GM21825 (cell line): Measurements from ENCODE around the gene HOXB8.

Source experiments
- ATAC-seq: cut with Tn5 transposase; IDR thresholded peaks from one replicate; pipeline ENCODE4 v1.9.1; 2021; ENCODE audit warnings: mild to moderate bottlenecking, moderate library complexity; ENCODE audit not compliant: unreplicated experiment

HOXB8 gene

DNA sequence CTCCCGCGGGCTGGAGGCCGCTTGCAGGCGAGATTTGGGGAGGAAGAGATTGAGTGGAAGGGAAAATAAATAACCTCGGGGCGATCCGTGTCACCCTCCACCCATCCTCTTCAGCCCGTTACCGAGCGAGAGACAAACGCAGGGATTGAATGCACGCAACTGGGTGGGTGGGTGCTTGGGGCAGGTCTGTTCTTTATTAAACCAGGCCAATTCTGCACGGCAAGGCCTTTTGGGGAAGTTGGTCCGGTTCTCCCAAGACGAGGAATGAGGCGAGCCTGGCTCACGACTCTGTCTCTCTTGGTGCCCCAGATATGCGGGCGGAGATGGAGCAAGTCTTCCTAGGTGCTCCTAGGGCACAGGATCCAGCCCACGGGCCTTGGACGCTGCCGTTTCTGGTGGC is 3.9 kb downstream of the HOXB8 start:
- ATAC-seq = no peak

DNA sequence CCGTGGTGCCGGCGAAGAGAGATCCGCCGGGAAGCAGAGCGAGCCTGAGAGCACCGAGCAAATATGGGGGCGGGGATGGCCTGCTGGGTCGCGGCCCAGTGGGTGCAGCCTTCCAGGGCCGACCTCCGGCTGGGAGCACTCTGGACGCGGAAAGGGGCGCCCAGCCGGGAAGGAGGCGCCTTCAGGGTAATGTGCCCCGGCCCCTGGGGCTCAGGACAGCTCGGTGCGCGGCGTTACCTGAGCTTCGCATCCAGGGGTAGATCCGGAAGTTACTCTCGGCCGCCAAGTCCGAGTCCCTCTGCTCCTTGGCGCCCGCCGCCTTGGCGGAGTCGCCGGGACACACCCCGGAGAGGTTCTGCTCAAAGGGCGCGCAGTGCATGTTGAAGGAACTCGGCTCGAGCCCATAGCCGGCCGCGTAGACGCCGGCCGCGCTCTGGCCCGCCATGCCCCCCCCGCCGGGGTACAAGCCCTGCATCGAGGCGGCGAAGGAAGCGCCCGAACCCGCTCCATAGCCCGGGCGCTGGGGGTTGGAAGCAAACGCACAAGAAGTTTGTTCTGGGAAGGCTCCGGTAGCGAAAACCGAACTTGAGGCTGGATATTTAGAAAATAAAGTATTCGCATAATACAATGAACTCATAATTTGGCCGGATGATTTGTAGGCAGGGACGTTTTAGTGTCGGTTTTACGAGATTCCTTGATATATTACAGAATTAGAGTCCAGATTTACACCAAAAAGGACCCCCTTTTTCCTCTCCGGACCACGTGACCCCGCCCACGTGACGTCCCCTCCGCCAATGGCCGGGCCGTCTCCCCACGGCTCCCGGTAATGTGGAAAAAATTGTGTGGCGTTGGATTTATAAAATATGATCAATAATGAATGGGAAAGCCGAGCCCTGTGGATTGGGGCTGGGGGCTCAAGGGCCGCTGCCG is 4.5 kb downstream of the HOXB8 start, which contains the start of gene HOXB7:
Gene HOXB7 (minus strand): TSS at position 736 of the 930 bp plus-strand sequence. CDS start 99 bp downstream, at position 637.
- no peak for ATAC-seq

DNA sequence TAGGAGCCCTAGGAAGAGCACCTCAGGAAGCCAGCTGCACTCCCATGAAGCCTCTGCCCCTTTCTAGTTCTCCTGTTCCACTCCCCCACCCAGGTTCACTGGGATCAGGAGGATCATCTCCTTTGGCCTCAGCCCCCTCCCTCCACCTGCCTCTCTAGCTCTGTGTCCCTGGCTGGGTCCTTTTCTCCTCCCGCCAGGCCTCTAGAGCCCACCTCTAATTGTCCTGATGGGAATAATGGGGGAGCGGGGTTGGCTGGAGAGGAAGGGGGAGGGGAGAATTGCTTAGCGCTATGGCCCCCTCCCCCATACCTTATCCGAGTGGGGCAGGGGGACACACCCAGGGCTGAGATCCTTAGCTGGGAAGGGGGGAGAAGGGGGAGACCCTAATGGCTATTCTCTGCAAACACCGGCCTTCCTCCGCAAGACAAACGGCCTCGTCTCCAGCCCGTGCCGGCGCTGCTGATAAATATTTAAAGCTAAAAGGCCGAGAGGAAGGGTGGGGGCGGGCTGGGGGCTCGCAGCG is 5.3 kb downstream of the HOXB8 start:
- ATAC-seq = no peak

DNA sequence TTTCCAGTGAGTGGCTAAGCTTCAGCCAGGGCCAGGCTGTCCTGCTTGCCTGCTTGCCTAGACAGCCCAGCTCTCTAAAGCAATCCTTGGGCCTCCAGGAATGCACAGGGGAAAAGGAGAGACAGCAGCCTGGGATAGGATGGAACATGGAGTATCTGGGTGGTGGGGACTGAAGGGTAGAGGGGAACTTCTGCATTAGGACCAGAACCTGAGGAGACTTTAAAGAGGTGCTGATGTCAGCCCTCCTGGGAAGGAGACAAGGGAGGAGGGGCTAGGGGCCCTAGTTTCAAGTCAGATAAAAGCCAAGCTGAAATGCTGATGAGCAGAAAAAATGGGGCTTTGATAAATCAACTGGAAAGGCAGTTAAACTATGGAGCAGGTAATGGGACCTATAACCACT is 6.1 kb downstream of the HOXB8 start:
- no peak for ATAC-seq

DNA sequence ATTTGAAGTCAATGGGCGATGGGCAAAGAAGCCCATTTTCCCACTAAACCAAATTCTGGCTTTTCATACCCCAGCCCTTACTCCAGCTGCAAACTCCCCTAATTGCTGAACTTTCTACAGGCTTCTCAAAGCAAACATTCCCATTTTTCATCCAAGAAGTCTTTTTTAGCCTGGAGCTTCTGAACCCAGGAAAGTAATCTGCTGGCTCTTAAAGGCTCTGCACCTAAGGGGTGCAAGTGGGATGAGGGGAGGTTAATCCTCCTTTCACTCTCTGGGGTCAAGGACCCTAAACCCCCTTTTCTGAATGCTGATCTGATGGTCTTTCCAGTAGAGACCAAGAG is 6.6 kb downstream of the HOXB8 start:
- no peak for ATAC-seq

DNA sequence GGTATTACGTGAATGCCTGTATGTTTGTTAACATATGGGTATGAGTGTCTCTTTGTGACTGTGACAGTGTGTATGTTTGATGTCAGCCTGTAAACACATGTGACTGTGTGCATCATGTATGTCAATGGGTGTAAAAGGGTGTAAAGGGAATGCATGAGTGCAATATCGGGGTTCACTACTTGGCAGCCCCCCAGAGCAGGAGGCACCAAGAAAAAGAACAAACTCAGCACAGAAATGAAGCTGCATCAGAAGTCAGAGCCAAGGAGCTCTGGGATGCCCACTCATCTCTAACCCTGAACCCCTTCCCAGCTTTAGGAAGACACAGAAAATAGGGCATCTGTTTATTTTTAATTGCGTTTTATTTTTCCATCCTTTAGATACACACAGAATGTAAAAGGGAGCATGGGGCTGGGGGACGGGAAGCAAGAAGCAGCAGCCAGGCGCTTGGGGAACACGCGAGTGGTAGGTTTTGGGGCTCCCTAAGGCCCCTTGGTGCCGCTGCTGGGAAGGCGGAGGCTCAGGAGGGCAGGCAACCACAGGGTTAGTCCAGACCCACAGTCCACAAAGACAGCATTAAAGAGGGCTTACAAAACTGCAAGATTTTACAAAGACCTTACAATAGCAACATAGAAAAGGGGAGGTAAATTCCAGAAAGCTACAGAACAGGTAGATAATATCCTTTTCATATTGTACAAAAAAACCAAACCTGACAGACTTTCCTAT is 8.0 kb downstream of the HOXB8 start:
- ATAC-seq = no peak

DNA sequence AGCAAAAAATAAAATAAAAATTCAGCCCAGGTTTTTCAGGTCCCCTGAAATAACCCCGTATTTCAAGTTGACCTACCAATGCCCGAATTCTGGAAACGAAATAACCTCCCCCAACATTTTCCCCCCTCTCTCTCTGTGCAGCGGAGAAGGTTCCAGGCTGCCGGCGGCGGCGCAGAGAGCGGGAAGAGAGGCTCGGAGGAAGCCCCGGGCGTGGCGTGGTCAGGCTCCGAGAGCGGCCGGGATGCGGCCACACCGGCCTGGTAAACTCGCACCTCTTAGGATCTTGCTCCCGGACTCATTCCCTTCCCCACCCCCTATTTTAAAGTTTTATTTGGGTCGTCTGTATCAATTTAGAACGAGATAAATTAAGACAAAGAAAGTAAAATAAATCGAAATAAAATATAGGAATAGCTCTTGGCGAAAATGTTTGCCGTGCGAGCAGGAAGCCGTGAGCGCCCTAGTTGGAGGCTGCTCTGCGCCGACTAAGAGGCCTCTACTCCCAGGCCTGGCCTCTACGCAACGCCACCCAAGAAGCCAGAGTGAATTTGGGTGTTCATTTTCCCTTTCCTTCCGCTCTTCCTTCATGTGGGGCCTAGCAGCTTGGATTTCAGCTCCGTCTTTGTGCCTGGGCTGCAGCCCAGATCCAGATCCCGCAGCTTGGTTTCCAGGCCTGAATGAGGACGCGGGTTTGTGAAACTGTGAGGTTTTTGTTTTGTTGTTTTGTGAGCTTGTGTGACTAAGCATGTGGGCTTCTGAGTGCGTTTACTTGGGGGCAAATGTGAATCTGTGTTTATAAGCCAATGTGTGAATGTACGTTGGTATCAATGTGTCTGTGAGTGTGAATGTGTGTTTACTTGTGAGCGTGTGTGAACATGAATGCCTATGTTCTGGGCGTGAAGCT is 8.9 kb downstream of the HOXB8 start:
- ATAC-seq = no peak

DNA sequence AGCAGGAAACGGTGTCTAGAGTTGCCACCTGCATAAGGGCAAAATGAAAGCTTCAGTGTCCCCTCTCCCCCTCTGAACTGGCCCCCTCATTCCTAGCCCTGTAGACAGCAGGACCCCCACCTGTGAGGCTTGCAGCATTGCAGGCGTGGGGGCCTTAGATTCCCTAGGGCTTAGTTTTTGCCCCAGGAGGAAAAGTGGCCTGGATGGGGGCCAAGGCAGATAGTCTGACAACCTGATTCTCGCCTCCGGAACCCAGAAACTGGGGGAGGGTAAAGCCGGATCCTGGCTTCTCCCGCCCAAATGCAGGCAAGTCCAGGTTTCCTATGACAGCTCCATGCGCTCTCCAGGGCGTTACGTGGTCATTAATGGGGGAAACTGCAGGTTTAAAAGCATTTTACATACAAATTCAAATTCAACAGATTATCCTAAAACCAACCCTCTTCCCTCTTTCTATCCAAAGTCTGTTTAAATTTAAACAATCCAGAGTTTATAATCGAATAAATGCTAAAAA is 9.6 kb downstream of the HOXB8 start:
- no peak for ATAC-seq

DNA sequence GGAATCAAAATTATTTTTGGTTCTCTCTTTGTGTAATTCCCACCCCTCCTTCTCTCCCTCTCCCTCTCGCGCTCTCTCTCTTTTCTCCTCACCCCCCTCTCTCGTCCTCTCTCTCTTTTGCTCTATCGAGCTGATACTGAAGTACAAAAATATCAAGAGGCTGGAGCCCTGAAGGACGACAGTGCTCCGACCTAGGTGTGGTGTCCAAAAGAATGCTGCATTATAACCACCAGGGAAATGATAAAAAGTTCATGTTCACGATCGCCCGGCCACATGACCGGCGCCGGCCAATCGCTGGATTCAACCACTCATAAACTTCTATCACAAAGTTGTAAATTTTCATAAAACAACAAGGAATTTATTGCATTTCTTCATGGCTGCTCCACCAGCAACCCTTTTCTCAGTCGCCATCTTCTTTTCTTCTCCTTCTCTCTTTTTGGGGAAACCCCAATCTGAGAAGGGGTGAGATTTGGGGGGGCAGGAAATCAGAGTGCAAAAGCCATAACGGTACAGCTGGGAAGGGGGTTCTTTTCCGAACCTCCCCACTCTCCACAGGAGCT is 10.2 kb downstream of the HOXB8 start, which contains the start of gene HOXB6:
Gene HOXB6 (minus strand): TSS at position 217 of the 560 bp plus-strand sequence. CDS start 6,836 bp downstream, outside the sequence.
- no peak for ATAC-seq

DNA sequence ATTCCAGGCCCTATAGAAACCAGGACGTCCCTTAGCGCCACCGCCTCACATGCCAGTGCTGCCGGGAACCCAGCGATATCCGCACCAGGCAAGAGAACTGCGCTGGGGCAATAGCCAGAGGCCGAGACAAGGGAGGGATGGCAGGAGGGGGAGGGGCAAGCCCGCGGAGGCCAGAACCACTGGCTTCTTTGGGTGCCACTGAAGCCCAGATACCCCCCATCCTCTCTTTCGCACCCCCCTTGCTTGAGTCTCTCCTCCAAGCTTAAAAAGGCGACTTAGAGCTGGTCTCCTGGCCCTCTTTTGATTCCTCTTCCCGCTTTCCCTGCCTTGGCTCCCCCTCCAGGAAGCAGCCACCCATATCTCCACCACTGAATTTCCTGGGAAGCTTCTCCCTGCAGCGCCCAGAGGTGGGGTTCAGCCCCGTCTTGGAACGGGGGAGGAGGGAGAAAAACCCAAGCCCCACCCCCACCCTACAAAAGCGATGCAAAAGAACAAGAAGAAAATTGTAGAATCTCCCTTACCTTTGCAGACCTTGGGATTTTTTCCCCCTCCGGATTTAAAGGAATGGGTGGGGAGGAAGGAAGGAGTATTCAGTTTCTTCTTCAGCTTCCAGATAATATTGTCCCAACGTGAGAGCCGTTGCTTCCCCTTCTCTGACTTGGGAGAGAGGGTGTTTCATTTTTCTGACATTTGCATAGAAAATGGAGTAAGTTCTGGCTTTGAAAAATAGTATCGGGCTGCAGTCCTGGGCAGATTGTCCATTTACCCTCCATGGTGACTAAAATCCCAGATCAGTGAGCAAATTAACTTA is 10.9 kb downstream of the HOXB8 start:
- ATAC-seq = no peak

DNA sequence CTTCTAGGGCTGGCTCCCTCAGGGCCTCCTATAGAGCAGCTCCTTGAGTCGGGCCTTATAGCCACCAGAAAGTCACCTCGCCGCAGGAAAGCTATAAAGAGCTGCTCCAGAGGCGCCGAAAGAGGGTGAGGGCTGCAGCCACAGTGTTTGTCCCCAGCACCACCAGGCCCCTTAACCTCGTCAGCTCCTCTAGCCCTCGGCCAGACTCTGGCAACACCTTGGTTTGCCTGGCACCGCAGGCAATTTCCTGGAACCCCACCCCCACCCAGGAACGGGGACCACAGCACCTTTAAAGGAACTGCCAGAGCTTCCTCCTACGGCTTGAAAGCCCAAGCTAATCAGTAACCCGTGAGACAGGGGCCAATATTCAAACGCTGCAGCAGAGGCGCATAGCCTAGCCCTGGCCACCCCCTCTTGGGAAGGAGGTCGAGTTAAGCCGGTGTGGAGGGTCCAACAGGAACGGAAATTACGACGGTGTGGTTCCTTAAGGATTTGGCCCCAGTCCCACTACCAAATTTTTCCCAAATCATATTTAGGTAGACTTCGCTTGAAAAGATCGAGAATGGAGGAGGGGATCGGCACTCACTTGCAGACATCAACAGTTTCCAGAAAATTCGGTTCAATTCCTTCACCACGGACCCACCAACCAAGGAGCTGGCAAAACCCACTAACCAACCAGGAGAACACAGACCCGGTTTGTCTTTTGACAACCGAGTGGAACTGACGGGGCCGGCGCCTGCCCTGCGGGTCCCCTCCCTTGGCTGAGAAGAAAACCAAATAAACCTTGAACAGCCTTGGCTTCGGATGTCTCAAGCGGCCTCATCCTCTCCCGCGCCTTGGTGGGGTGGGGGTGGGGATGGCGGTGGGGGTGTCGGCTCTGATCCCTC is 13.3 kb downstream of the HOXB8 start:
- no peak for ATAC-seq

DNA sequence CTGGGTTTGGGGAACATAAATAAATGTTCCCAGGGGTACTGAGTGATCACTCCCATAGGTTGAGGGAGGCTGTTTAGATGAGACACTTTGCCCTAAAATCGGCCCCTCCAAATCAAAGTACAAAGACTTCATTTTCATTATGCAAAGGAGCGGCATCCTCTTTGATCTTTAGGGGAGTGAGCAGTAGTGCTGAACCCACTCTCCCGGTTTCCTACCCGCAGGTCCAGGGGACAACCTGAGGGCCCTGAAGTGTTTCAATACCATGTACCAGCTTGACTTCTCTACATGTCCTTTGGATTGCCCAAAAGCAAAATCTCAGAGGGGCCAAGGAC is 13.9 kb downstream of the HOXB8 start:
- ATAC-seq = no peak

DNA sequence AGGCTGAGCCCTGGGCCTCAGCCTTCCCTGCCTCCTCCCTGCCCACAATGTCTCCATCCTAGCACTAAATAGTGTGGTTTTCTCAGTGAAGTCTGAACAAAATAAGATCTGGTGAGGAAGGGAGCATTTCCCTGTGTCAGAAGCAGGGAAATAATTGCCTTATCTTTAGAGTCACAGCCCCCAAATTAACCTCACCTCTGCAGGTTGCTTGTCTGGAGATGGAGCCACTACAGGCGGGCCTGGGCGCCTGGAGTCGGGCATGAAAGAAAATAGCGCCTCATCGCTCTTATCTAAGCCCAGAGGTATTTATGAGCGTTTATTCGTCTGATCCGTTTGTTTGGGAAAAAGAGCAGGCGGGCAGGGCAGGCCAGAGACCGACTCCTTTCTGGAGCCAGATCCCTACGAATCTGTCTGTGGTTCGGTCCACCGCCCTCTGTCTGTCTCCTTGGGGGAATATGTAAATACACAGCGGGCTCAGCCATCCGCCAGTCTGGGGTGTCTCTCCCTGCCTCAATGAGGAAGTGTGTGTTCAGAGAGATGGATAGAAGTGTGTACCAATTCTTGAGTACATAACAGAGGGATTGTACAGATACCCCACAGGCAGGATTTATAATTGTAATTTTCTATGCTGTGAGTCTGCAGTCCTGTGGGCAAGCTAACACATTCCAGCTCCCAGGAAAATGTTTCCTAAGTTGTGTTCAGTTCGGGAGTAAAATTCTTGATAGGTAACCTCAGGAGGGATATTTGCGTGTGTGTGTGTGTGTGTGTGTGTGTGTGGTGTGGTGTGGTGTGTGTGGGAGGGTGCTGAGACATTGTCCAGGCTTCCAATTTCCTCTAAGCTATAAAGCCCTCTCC is 14.6 kb downstream of the HOXB8 start:
- ATAC-seq = no peak

DNA sequence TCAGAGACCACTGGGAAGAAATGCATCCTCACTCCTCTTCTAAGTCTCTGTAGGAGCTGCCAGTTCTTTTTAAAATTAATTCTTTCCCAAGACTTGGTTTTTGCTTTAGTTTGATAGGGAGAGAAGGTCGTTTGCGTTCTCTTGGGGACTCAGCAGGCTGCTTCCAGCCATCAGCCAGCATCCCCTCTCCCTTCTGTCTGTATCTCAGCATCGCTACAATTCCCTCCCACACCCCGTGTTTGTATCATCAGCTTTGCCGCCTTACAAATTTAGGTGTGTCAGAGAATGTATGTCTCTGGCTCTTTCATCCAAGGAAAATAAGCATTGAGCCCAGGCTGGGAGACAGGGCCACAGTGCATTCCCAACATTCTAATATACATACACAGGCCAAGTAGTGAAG is 15.7 kb downstream of the HOXB8 start:
- no peak for ATAC-seq

DNA sequence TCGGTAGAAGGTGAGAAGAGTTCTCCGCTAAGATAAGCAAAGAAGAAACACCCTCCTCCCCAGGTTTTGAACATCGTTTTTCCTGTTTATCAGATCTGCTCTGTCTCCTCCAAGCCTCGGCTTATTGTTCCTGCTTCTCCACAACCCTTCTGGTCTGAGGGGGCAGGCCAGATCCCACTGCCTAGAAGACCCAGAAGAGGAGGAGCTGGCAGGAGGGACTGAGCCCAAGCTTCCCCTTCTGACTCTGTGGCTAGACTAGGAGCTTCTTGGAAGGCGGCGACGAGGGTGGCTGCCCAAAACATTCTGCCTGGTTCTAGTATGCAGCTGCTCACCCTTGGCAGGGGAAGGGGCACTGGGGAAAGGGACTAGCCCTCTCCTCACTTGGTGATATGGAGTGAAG is 16.4 kb downstream of the HOXB8 start:
- no peak for ATAC-seq

DNA sequence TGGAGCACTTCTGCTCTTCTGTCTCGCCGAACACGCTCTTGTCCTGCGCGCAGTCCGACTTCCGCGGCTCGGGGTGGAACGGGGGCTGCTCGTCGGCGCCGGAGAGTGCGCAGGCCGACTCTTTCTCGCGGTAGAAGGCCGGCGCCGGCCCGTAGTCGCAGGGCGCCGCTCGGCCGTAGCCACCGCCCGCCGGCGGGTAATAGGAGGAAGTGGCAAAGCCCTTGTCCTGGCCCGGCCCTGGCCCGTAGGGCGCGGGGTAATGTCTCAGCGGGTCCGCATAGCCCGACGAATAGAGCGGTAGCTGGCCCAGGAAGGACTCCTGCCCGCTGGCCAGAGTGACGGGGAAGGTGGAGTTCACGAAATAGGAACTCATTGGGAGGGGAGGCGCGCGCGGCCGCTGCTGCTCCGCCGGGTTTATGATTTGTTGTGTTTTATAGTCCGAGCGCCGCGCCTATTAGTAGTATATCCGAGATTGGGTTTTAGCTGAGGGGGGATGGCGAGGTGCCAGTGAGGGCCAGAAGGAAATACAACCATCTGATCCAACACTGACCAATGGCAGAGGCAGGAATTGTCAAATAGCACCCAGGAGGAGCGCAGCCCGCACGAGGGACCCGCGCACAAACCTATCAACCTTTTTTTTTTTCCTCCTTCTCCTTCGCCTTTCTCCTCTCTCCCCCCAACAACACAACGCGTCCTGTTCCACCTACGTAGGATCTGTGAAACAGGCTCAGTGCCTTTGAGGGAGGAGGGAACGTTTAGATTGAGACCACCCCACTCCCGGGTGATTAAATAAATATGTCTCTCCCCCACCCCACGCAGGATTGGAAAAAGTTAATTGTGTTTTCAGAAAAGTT is 17.1 kb downstream of the HOXB8 start:
- no peak for ATAC-seq

DNA sequence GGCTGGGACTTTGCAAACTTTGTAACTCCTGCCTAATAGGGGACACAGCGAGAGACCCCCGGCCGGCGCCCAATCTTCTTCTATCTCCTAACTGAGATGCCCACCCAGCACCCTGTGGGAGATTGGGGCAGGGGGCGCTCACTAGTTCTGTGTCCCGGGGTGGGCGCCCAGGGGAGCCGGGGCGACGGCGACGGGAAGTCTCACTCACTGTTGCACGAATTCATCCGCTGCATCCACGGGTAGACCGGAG is 17.6 kb downstream of the HOXB8 start:
- no peak for ATAC-seq
